Astrocyte (in vitro differentiated cells and primary cell): ENCODE data around the gene FLNC. TPM values are rescaled to one million over a fixed set of nuclear protein-coding genes. Genes with fewer than 3 reads are reported as not detected.

Experiments
- DNase-seq: peaks from one replicate; pipeline ENCODE4 v3.0.0-alpha.2; 2010; ENCODE audit warnings: low read depth
- FAIRE-seq: peaks from 2 replicates; lab custom pipeline; 2011; peaks lifted over from hg19 to GRCh38; lab: Jason Lieb, UNC
- H2AFZ ChIP-seq: 2 replicates; pipeline ENCODE4 v1.6.0; 2012; ENCODE audit warnings: low read depth, low read length, inconsistent platforms
- H3K27ac ChIP-seq: 2 replicates; pipeline ENCODE4 v1.5.1; 2011; ENCODE audit warnings: low read depth, low read length, inconsistent platforms
- H3K27me3 ChIP-seq: 2 replicates; pipeline ENCODE4 v1.6.0; 2011; ENCODE audit warnings: low read length, inconsistent platforms; ENCODE audit not compliant: insufficient read depth
- H3K36me3 ChIP-seq: 2 replicates; pipeline ENCODE4 v1.5.1; 2011; ENCODE audit warnings: low read length, inconsistent platforms; ENCODE audit not compliant: insufficient read depth
- H3K4me1 ChIP-seq: 2 replicates; pipeline ENCODE4 v1.5.1; 2011; ENCODE audit warnings: low read length, inconsistent platforms; ENCODE audit not compliant: insufficient read depth
- H3K4me2 ChIP-seq: 2 replicates; pipeline ENCODE4 v1.6.0; 2012; ENCODE audit warnings: low read length, inconsistent platforms
- H3K4me3 ChIP-seq: 2 replicates; pipeline ENCODE4 v1.5.1; 2011; ENCODE audit warnings: low read depth, mild to moderate bottlenecking, low read length, inconsistent platforms; ENCODE audit not compliant: insufficient read depth
- H3K79me2 ChIP-seq: 2 replicates; pipeline ENCODE4 v1.6.0; 2012; ENCODE audit warnings: mild to moderate bottlenecking, low read length, inconsistent platforms; ENCODE audit not compliant: insufficient read depth
- H3K9ac ChIP-seq: 2 replicates; pipeline ENCODE4 v1.6.0; 2012; ENCODE audit warnings: mild to moderate bottlenecking, low read length, inconsistent platforms
- H3K9me3 ChIP-seq: 2 replicates; pipeline ENCODE4 v1.5.1; 2012; ENCODE audit warnings: low read depth, mild to moderate bottlenecking, low read length, inconsistent platforms; ENCODE audit not compliant: insufficient read depth
- H4K20me1 ChIP-seq: 2 replicates; pipeline ENCODE4 v1.6.0; 2012; ENCODE audit warnings: low read length, inconsistent platforms; ENCODE audit not compliant: insufficient read depth
- H3K27ac Mint-ChIP-seq: one replicate; pipeline ENCODE4 v1.8.0; 2021; ENCODE audit warnings: mild to moderate bottlenecking, mixed read lengths; ENCODE audit not compliant: unreplicated experiment
- H3K27me3 Mint-ChIP-seq: one replicate; pipeline ENCODE4 v1.8.0; 2021; ENCODE audit warnings: low read depth, mixed read lengths; ENCODE audit not compliant: unreplicated experiment
- H3K36me3 Mint-ChIP-seq: one replicate; pipeline ENCODE4 v1.8.0; 2021; ENCODE audit warnings: low read depth, mixed read lengths; ENCODE audit not compliant: unreplicated experiment
- H3K4me1 Mint-ChIP-seq: one replicate; pipeline ENCODE4 v1.8.0; 2021; ENCODE audit warnings: low read depth, mixed read lengths; ENCODE audit not compliant: unreplicated experiment
- H3K4me3 Mint-ChIP-seq: one replicate; pipeline ENCODE4 v1.8.0; 2021; ENCODE audit warnings: mild to moderate bottlenecking, moderate library complexity, mixed read lengths; ENCODE audit not compliant: unreplicated experiment
- H3K9me3 Mint-ChIP-seq: one replicate; pipeline ENCODE4 v1.8.0; 2021; ENCODE audit warnings: mild to moderate bottlenecking, mixed read lengths; ENCODE audit not compliant: unreplicated experiment
- EZH2 ChIP-seq: IDR thresholded peaks from 2 replicates; pipeline ENCODE4 v1.6.1; 2012; ENCODE audit warnings: mild to moderate bottlenecking, low read length, inconsistent platforms; ENCODE audit not compliant: insufficient read depth
- total RNA-seq: library from RNA; stranded (reverse); gene quantifications from 2 replicates; pipeline ENCODE4 v1.2.1, GENCODE V29; 2021
- TF ChIP-seq, protein P1 (sequence below): IDR thresholded peaks from 2 replicates; pipeline ENCODE4 v1.5.1; 2011; ENCODE audit warnings: low read depth, mild to moderate bottlenecking, inconsistent platforms, low read length, moderate library complexity; ENCODE audit not compliant: insufficient read depth

FLNC gene
- total RNA-seq, 1 donor from 2014 or later, result 364 TPM

- H3K4me1 ChIP-seq, result peaks cover 3% of the 10 kb centered on the region
Measured at GRCh38 chr7:128799451-128799850, 30.8 kb upstream of the FLNC start.

GRCh38 chr7:128800567-128800966 is 29.6 kb upstream of the FLNC start:
- peaks cover 6% of the 10 kb centered on the region for H3K9me3 Mint-ChIP-seq
- no peaks in the 10 kb centered on the region for H3K27me3 ChIP-seq
- peaks cover 14% of the 10 kb centered on the region for H3K4me1 Mint-ChIP-seq
- H3K9ac ChIP-seq, result no peak overlapping the region
- H3K27me3 Mint-ChIP-seq, result peaks cover 2% of the 10 kb centered on the region
- H3K4me3 ChIP-seq, result no peak overlapping the region
- TF ChIP-seq, protein P1, sequence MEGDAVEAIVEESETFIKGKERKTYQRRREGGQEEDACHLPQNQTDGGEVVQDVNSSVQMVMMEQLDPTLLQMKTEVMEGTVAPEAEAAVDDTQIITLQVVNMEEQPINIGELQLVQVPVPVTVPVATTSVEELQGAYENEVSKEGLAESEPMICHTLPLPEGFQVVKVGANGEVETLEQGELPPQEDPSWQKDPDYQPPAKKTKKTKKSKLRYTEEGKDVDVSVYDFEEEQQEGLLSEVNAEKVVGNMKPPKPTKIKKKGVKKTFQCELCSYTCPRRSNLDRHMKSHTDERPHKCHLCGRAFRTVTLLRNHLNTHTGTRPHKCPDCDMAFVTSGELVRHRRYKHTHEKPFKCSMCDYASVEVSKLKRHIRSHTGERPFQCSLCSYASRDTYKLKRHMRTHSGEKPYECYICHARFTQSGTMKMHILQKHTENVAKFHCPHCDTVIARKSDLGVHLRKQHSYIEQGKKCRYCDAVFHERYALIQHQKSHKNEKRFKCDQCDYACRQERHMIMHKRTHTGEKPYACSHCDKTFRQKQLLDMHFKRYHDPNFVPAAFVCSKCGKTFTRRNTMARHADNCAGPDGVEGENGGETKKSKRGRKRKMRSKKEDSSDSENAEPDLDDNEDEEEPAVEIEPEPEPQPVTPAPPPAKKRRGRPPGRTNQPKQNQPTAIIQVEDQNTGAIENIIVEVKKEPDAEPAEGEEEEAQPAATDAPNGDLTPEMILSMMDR, result no peak
- TF ChIP-seq EZH2, result no peak
- no peak for DNase-seq
- peaks cover 3% of the 10 kb centered on the region for H3K4me1 ChIP-seq
- H2AFZ ChIP-seq, result no peak overlapping the region
- no peak overlapping the region for H3K4me2 ChIP-seq
- no peaks in the 10 kb centered on the region for H3K79me2 ChIP-seq
- H3K27ac Mint-ChIP-seq, result no peak overlapping the region
- no peak overlapping the region for H3K4me3 Mint-ChIP-seq
- no peaks in the 10 kb centered on the region for H4K20me1 ChIP-seq
- no peak overlapping the region for H3K27ac ChIP-seq
- FAIRE-seq, result no peak
- H3K9me3 ChIP-seq, result no peaks in the 10 kb centered on the region
- H3K36me3 ChIP-seq, result no peaks in the 10 kb centered on the region
- peaks cover 30% of the 10 kb centered on the region for H3K36me3 Mint-ChIP-seq

More at GRCh38 chr7:128799451-128799850, 30.8 kb upstream of the FLNC start:
- Histone ChIP-seq H2AFZ (no peak overlapping the region), H3K9me3 (no peaks in the 10 kb centered on the region), H3K4me2 (no peak overlapping the region), H3K27ac (no peak overlapping the region), H3K36me3 (no peaks in the 10 kb centered on the region), H3K27me3 (no peaks in the 10 kb centered on the region), H3K79me2 (no peaks in the 10 kb centered on the region), H3K9ac (no peak overlapping the region), H4K20me1 (no peaks in the 10 kb centered on the region), H3K4me3 (no peak overlapping the region)
- Mint-ChIP-seq H3K27me3 (peaks cover 2% of the 10 kb centered on the region), H3K36me3 (peaks cover 27% of the 10 kb centered on the region), H3K4me1 (peaks cover 11% of the 10 kb centered on the region), H3K27ac (no peak overlapping the region), H3K9me3 (peaks cover 3% of the 10 kb centered on the region), H3K4me3 (no peak overlapping the region)
- TF ChIP-seq EZH2, result no peak
- TF ChIP-seq, protein P1, result no peak
- DNase-seq (no peak), FAIRE-seq (no peak)

DNA sequence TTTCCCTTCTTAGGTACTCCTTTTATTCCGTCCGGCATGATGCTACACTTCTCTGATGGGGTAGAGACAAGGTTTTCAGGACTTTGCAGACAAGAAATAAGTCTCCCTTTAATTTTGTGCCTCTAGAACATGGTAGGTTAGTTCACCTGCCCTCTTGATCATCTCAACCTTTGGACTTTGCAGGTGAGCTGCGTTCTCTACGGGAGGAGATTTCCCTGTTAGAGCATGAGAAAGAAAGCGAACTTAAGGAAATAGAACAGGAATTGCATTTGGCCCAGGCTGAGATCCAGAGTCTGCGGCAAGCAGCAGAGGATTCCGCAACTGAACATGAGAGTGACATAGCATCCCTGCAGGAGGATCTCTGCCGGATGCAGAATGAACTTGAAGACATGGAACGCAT is 29.2 kb upstream of the FLNC start:
- H3K27ac Mint-ChIP-seq, result no peak overlapping the region
- no peak overlapping the region for H3K27ac ChIP-seq
- H3K4me1 ChIP-seq, result peaks cover 3% of the 10 kb centered on the region
- peaks cover 2% of the 10 kb centered on the region for H3K27me3 Mint-ChIP-seq
- no peaks in the 10 kb centered on the region for H3K79me2 ChIP-seq
- DNase-seq, result no peak
- no peak overlapping the region for H3K4me3 Mint-ChIP-seq
- TF ChIP-seq, protein P1, result no peak
- no peak for TF ChIP-seq EZH2
- peaks cover 1% of the 10 kb centered on the region for H3K36me3 ChIP-seq
- H2AFZ ChIP-seq, result no peak overlapping the region
- no peak overlapping the region for H3K9ac ChIP-seq
- H3K27me3 ChIP-seq, result no peaks in the 10 kb centered on the region
- H3K36me3 Mint-ChIP-seq, result peaks cover 34% of the 10 kb centered on the region
- no peak overlapping the region for H3K4me3 ChIP-seq
- H3K9me3 Mint-ChIP-seq, result peaks cover 6% of the 10 kb centered on the region
- peaks cover 14% of the 10 kb centered on the region for H3K4me1 Mint-ChIP-seq
- H3K9me3 ChIP-seq, result no peaks in the 10 kb centered on the region
- H4K20me1 ChIP-seq, result no peaks in the 10 kb centered on the region
- no peak for FAIRE-seq
- H3K4me2 ChIP-seq, result no peak overlapping the region
